Small intestine (tissue), 7 donors: ENCODE results near the gene RNPEPL1. TPM values are rescaled to one million over a fixed set of nuclear protein-coding genes. Genes with fewer than 3 reads are reported as not detected.
A peak's percentile ranks its signal among the peaks of the same experiment; 100 is the strongest.

Experiments used
- DNase-seq, 2 donors: peaks; one replicate each; pipeline versions ENCODE4 v3.0.0 to v3.0.0-alpha.2; 2013
- FAIRE-seq: peaks from 2 replicates; lab custom pipeline; 2012; peaks lifted over from hg19 to GRCh38; lab: Jason Lieb, UNC
- H3K27ac ChIP-seq, 3 donors: one replicate each; pipeline ENCODE4 v1.5.1; 2013; ENCODE audit warnings: low read length in 2 of 3, mild to moderate bottlenecking in 2 of 3, control low read depth in 1 of 3, inconsistent platforms in 1 of 3, low read depth in 1 of 3, moderate library complexity in 1 of 3
- H3K27me3 ChIP-seq, 3 donors: one replicate each; pipeline ENCODE4 v1.6.1; 2013; ENCODE audit warnings: low read length in 3 of 3, inconsistent platforms in 1 of 3; ENCODE audit not compliant: control insufficient read depth in 3 of 3, insufficient read depth in 3 of 3
- H3K36me3 ChIP-seq, 3 donors: one replicate each; pipeline ENCODE4 v1.6.1; 2013; ENCODE audit warnings: low read length in 3 of 3, inconsistent platforms in 1 of 3, low read depth in 1 of 3, mild to moderate bottlenecking in 1 of 3, moderate library complexity in 1 of 3; ENCODE audit not compliant: control insufficient read depth in 3 of 3, insufficient read depth in 2 of 3
- H3K4me1 ChIP-seq, 3 donors: one replicate each; pipeline ENCODE4 v1.6.1; 2013; ENCODE audit warnings: low read length in 2 of 3, inconsistent platforms in 1 of 3, low read depth in 1 of 3, mild to moderate bottlenecking in 1 of 3, moderate library complexity in 1 of 3; ENCODE audit not compliant: control insufficient read depth in 3 of 3, insufficient read depth in 2 of 3
- H3K4me3 ChIP-seq, 3 donors: one replicate each; pipeline ENCODE4 v1.5.1; 2013; ENCODE audit warnings: low read length in 3 of 3, control low read depth in 1 of 3, inconsistent platforms in 1 of 3, low read depth in 1 of 3, mild to moderate bottlenecking in 1 of 3, moderate library complexity in 1 of 3
- H3K9me3 ChIP-seq, 2 donors: one replicate each; pipeline ENCODE4 v1.6.1; 2013; ENCODE audit warnings: low read depth in 1 of 2, low read length in 1 of 2; ENCODE audit not compliant: control insufficient read depth in 2 of 2, insufficient read depth in 1 of 2
- WGBS, 3 donors: extraction: QIAGEN DNeasy Blood & Tissue Kit; methylation state at CpG; one replicate each; pipeline ENCODE4 v1.1.7; 2013; 5-methylcytosine and 5-hydroxymethylcytosine counted together
- polyA plus RNA-seq, 4 donors: library from polyadenylated mRNA; stranded (reverse) in 3 of 4; unstranded in 1 of 4; fragments of 200-250 nt in 3 of 4; fragments of 120-200 nt in 1 of 4; gene quantifications; one replicate each; pipeline versions ENCODE4 v1.2.1 to v1.2.3, GENCODE V29; 2013
- donor health status: healthy with polysubstance abuse.
- donor health status: control.
- donor health status: control.
- donor health status: Bipolar disorder and iron deficiency.
- donor health status: healthy.

RNPEPL1 gene
- polyA plus RNA-seq, 4 donors, result 63.6 to 149 (median 115) TPM

GRCh38 chr2:240553956-240554480 lies 14.3 kb upstream of the RNPEPL1 start:
- H3K4me1 ChIP-seq, result peaks cover 2 to 19% (median 4%) of the 10 kb centered on the region in 3 donors
- FAIRE-seq, result no peak
- 89 to 99% (median 92%) methylated on average over 7 of the region's 7 CpGs for whole genome bisulfite sequencing, 3 donors
- H3K4me3 ChIP-seq, result no peak overlapping the region
- H3K36me3 ChIP-seq, result peaks cover 1 to 37% (median 3%) of the 10 kb centered on the region in 3 donors
- no peak overlapping the region for H3K27ac ChIP-seq
- no peaks in the 10 kb centered on the region for H3K27me3 ChIP-seq
- no peak for DNase-seq
- peaks cover 0 to 7% of the 10 kb centered on the region in 2 donors for H3K9me3 ChIP-seq

- 93 to 94% (median 94%) methylated on average over 17 of the region's 17 CpGs for WGBS, 3 donors
These were observed 13.4 kb upstream of the RNPEPL1 start for GRCh38 chr2:240554767-240555493.

DNA sequence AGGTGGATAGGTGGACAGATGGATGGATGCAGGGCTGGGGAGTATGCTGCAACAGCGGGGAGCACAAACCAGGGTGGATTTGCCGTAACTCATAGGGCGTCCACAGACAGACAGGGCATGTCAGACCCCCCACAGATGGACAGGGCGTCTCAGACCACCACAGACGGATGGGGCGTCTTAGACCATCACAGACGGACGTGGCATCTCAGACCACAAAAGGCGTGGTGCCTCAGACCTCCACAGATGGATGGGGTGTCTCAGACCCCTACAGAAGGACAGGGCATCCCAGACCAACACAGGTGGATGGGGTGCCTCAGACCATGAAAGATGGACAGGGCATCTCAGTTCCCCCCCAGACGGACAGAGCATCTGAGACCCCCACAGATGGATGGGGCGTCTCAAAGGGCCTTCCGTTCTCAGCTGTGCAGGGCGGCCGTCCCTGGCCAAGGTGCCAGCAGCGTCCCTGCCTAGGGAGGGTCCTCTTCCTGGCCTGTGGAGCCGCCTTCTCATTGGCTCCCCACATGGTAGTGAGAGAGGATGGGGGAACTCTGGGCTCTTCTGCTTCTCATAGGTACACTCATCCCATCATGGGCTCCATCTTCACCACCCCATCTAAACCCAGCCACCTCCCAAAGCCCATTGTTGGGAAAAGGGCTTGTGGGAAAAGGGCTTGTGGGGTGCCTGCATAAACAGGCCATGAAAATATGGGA lies 12.6 kb upstream of the RNPEPL1 start:
- FAIRE-seq (no peak), DNase-seq (no peak)
- Histone ChIP-seq H3K9me3 (peaks cover 0 to 7% of the 10 kb centered on the region in 2 donors), H3K4me1 (peaks cover 4 to 28% (median 8%) of the 10 kb centered on the region in 3 donors), H3K27me3 (no peaks in the 10 kb centered on the region), H3K4me3 (no peak overlapping the region), H3K36me3 (peaks cover 1 to 42% (median 3%) of the 10 kb centered on the region in 3 donors), H3K27ac (no peak overlapping the region)
- 92 to 95% (median 95%) methylated on average over 16 of the region's 16 CpGs for WGBS, 3 donors

More at GRCh38 chr2:240554767-240555493, 13.4 kb upstream of the RNPEPL1 start:
- H3K9me3 ChIP-seq, result peaks cover 0 to 7% of the 10 kb centered on the region in 2 donors
- FAIRE-seq (no peak), DNase-seq (no peak)
- H3K27ac ChIP-seq, result no peak overlapping the region
- H3K36me3 ChIP-seq, result peaks cover 1 to 42% (median 3%) of the 10 kb centered on the region in 3 donors
- no peak overlapping the region for H3K4me3 ChIP-seq
- H3K27me3 ChIP-seq, result no peaks in the 10 kb centered on the region
- H3K4me1 ChIP-seq, result peaks cover 4 to 28% (median 8%) of the 10 kb centered on the region in 3 donors

- Histone ChIP-seq H3K36me3 (peaks cover 0 to 37% (median 1%) of the 10 kb centered on the region in 3 donors), H3K4me3 (peak overlapping the region in 1 of 3 donors; percentile 35), H3K27ac (no peak overlapping the region), H3K4me1 (peaks cover 4 to 33% (median 8%) of the 10 kb centered on the region in 3 donors), H3K9me3 (peaks cover 0 to under 1% of the 10 kb centered on the region in 2 donors), H3K27me3 (no peaks in the 10 kb centered on the region)
- FAIRE-seq (no peak), DNase-seq (peak; percentile 48 to 60)
- WGBS, 3 donors, result 56 to 63% (median 60%) methylated on average over 9 of the region's 9 CpGs
These were observed 11.7 kb upstream of the RNPEPL1 start for GRCh38 chr2:240556553-240557100.

GRCh38 chr2:240557101-240557751 lies 11.1 kb upstream of the RNPEPL1 start:
- DNase-seq, result peak in 1 of 2 donors; percentile 30
- no peak for FAIRE-seq
- 32 to 42% (median 35%) methylated on average over 46 to 51 of the region's 51 CpGs for WGBS, 3 donors

GRCh38 chr2:240557808-240558207 lies 10.5 kb upstream of the RNPEPL1 start, which contains the start of gene ANKMY1:
TSS of gene ANKMY1 (minus strand) at chr2:240557988. CDS start at chr2:240557335, 653 bp downstream.
- Histone ChIP-seq H3K4me1 (peaks cover 6 to 40% (median 8%) of the 10 kb centered on the region in 3 donors), H3K27ac (no peak within 1 kb of the TSS), H3K4me3 (peak within 1 kb of the TSS in 2 of 3 donors; percentile 35 to 56), H3K27me3 (no peaks in the 10 kb centered on the region), H3K9me3 (no peaks in the 10 kb centered on the region), H3K36me3 (peaks cover 0 to 36% (median 0%) of the 10 kb centered on the region in 3 donors)
- WGBS, 3 donors, result 5 to 6% (median 6%) methylated on average over 34 to 47 of the region's 47 CpGs
- DNase-seq (peak; percentile 69 to 88), FAIRE-seq (no peak)

More at GRCh38 chr2:240557101-240557751, 11.1 kb upstream of the RNPEPL1 start:
- H3K9me3 ChIP-seq, result no peaks in the 10 kb centered on the region
- no peak overlapping the region for H3K27ac ChIP-seq
- H3K4me1 ChIP-seq, result peaks cover 6 to 37% (median 8%) of the 10 kb centered on the region in 3 donors
- peaks cover 0 to 37% (median 0%) of the 10 kb centered on the region in 3 donors for H3K36me3 ChIP-seq
- H3K27me3 ChIP-seq, result no peaks in the 10 kb centered on the region
- peak overlapping the region in 2 of 3 donors; percentile 35 to 56 for H3K4me3 ChIP-seq

DNA sequence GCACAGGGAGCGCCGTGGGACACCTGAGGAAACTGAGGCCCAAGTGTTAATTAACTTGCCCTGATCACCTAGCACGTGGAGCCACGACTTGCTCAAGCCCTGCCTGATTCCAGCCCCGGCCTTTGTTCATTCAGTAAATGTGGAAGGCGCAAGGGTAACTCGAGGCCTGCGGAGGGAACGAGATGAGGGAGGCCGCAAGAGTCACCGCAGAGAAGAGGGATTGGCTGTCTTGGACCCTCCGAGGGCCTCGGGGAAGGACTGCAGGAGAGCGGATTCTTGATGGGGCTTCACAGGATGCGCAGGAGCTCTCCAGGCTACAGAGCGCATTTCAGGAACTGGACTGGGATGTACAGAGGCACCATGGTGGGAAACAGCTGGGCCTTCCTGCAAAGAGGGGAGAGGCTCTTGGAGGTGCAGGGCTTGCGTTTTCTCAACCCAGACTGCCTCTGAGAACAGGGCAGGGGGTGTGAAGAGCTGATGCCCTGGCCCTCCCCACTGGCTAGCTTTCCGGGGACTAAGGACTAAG lies 10.0 kb upstream of the RNPEPL1 start:
- H3K27ac ChIP-seq, result no peak overlapping the region
- H3K4me3 ChIP-seq, result peak overlapping the region in 1 of 3 donors; percentile 56
- FAIRE-seq (no peak), DNase-seq (no peak)
- H3K9me3 ChIP-seq, result no peaks in the 10 kb centered on the region
- 80 to 84% (median 83%) methylated on average over 18 of the region's 18 CpGs for WGBS, 3 donors
- no peaks in the 10 kb centered on the region for H3K27me3 ChIP-seq
- peaks cover 0 to 36% (median 0%) of the 10 kb centered on the region in 3 donors for H3K36me3 ChIP-seq
- H3K4me1 ChIP-seq, result peaks cover 6 to 40% (median 8%) of the 10 kb centered on the region in 3 donors
